Measurements from ENCODE around the gene ADGRD1.
"Not testable (repeated sequence)": the region's sequence is repeated elsewhere in the genome, so short reads cannot be mapped to it uniquely, and the experiment has no call there.

ADGRD1 gene

GRCh38 chr12:131124487-131125280, 171.0 kb downstream of the ADGRD1 start:
- H3K9ac ChIP-seq (ENCODE audit: low read depth, low read length): no peak overlapping the region
- TF ChIP-seq EZH2 (IDR thresholded peaks at IDR 0.05; ENCODE audit: borderline replicate concordance, low read depth, low read length, severe bottlenecking): no peak
- no peak for TF ChIP-seq CTCF (IDR thresholded peaks at IDR 0.05; ENCODE audit: borderline replicate concordance, extremely low read depth, low read length, poor library complexity, severe bottlenecking)
- DNase-seq: no peak
- no peak for ATAC-seq (ENCODE audit: insufficient read depth, low read depth)
- no peaks in the 10 kb centered on the region for H3K79me2 ChIP-seq (ENCODE audit: insufficient read depth, low read length)
- H3K27me3 ChIP-seq (ENCODE audit: insufficient read depth, low read length, poor library complexity): no peaks in the 10 kb centered on the region
- no peak overlapping the region for H2AFZ ChIP-seq (ENCODE audit: low read depth, low read length)
- no peak overlapping the region for H3K4me3 ChIP-seq (ENCODE audit: low read depth in 1 of 2, low read length in 2 of 2)
- no peaks in the 10 kb centered on the region for H4K20me1 ChIP-seq (ENCODE audit: insufficient read depth, low read length)
- H3K4me1 ChIP-seq (ENCODE audit: insufficient read depth, low read length): no peaks in the 10 kb centered on the region
- no peaks in the 10 kb centered on the region for H3K9me3 ChIP-seq (ENCODE audit: insufficient read depth, low read length, severe bottlenecking)
- H3K27ac ChIP-seq (ENCODE audit: low read length): no peak overlapping the region
- no peak overlapping the region for H3K4me2 ChIP-seq (ENCODE audit: insufficient read depth, low read length)
- no peaks in the 10 kb centered on the region for H3K36me3 ChIP-seq (ENCODE audit: insufficient read depth, low read length)

DNA sequence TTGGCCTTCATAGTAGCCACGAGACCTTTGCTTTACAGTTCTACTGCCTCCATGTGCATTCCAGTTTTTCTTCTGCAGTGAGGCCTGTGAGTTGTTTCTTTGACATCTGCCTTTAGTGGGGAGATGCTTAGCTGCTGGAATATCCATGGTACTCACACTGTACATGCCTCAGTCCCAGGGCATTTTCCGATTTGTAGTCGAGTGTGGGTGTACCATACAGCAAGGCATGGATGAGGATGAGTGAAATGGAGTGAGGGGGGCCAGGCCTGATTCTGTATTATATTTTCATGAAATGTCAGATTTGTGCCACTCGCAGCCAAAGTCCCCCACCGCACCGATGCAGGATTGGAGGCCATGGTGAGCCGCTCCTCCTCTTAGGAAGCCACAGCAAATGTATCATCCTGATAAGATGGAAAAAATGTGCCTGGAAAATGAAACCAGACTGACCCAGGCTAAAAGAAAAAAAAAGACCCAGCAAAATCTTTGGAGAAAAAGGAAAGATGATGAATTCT, 173.0 kb downstream of the ADGRD1 start:
- no peaks in the 10 kb centered on the region for H3K9me3 ChIP-seq (ENCODE audit: insufficient read depth, low read length, severe bottlenecking)
- TF ChIP-seq EZH2 (IDR thresholded peaks at IDR 0.05; ENCODE audit: borderline replicate concordance, low read depth, low read length, severe bottlenecking) (no peak), CTCF (IDR thresholded peaks at IDR 0.05; ENCODE audit: borderline replicate concordance, extremely low read depth, low read length, poor library complexity, severe bottlenecking) (no peak)
- ATAC-seq (ENCODE audit: insufficient read depth, low read depth): no peak
- no peak overlapping the region for H3K4me2 ChIP-seq (ENCODE audit: insufficient read depth, low read length)
- no peak overlapping the region for H3K9ac ChIP-seq (ENCODE audit: low read depth, low read length)
- H3K79me2 ChIP-seq (ENCODE audit: insufficient read depth, low read length): no peaks in the 10 kb centered on the region
- no peak for DNase-seq
- no peaks in the 10 kb centered on the region for H3K36me3 ChIP-seq (ENCODE audit: insufficient read depth, low read length)
- no peaks in the 10 kb centered on the region for H3K4me1 ChIP-seq (ENCODE audit: insufficient read depth, low read length)
- no peak overlapping the region for H3K4me3 ChIP-seq (ENCODE audit: low read depth in 1 of 2, low read length in 2 of 2)
- H4K20me1 ChIP-seq (ENCODE audit: insufficient read depth, low read length): no peaks in the 10 kb centered on the region
- H3K27ac ChIP-seq (ENCODE audit: low read length): no peak overlapping the region
- H2AFZ ChIP-seq (ENCODE audit: low read depth, low read length): no peak overlapping the region
- H3K27me3 ChIP-seq (ENCODE audit: insufficient read depth, low read length, poor library complexity): no peaks in the 10 kb centered on the region

- DNase-seq (no peak), ATAC-seq (ENCODE audit: insufficient read depth, low read depth) (no peak)
- H3K4me3 ChIP-seq (ENCODE audit: low read depth in 1 of 2, low read length in 2 of 2): no peak overlapping the region
- H3K36me3 ChIP-seq (ENCODE audit: insufficient read depth, low read length): no peaks in the 10 kb centered on the region
- no peak overlapping the region for H3K9ac ChIP-seq (ENCODE audit: low read depth, low read length)
- no peaks in the 10 kb centered on the region for H3K27me3 ChIP-seq (ENCODE audit: insufficient read depth, low read length, poor library complexity)
- H3K4me2 ChIP-seq (ENCODE audit: insufficient read depth, low read length): no peak overlapping the region
- H3K9me3 ChIP-seq (ENCODE audit: insufficient read depth, low read length, severe bottlenecking): no peaks in the 10 kb centered on the region
- H3K79me2 ChIP-seq (ENCODE audit: insufficient read depth, low read length): no peaks in the 10 kb centered on the region
- TF ChIP-seq CTCF (IDR thresholded peaks at IDR 0.05; ENCODE audit: borderline replicate concordance, extremely low read depth, low read length, poor library complexity, severe bottlenecking) (no peak), EZH2 (IDR thresholded peaks at IDR 0.05; ENCODE audit: borderline replicate concordance, low read depth, low read length, severe bottlenecking) (no peak)
- no peaks in the 10 kb centered on the region for H3K4me1 ChIP-seq (ENCODE audit: insufficient read depth, low read length)
- H2AFZ ChIP-seq (ENCODE audit: low read depth, low read length): no peak overlapping the region
- no peak overlapping the region for H3K27ac ChIP-seq (ENCODE audit: low read length)
- H4K20me1 ChIP-seq (ENCODE audit: insufficient read depth, low read length): peaks cover 4% of the 10 kb centered on the region; the same call in 1 of the 2 replicates
These were observed 174.8 kb downstream of the ADGRD1 start for GRCh38 chr12:131128556-131128955.

DNA sequence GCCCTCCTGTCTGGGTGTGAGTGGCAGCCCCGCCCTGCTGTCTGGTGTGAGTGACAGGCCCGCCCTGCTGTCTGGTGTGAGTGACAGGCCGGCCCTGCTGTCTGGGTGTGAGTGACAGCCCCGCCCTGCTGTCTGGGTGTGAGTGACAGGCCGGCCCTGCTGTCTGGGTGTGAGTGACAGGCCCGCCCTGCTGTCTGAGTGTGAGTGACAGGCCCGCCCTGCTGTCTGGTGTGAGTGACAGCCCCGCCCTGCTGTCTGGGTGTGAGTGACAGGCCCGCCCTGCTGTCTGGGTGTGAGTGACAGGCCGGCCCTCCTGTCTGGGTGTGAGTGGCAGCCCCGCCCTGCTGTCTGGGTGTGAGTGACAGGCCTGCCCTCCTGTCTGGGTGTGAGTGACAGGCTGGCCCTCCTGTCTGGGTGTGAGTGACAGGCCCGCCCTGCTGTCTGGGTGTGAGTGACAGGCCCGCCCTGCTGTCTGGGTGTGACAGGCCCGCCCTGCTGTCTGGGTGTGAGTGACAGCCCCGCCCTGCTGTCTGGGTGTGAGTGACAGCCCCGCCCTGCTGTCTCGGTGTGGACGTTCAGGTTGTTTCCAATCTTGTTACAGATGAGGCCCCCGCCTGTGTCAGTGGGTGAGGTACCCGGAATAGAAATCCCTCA, 175.4 kb downstream of the ADGRD1 start:
- not testable (repeated sequence) for H2AFZ ChIP-seq (ENCODE audit: low read depth, low read length); ATAC-seq (ENCODE audit: insufficient read depth, low read depth); DNase-seq; H3K4me2 ChIP-seq (ENCODE audit: insufficient read depth, low read length); H3K36me3 ChIP-seq (ENCODE audit: insufficient read depth, low read length); H3K27me3 ChIP-seq (ENCODE audit: insufficient read depth, low read length, poor library complexity); H3K27ac ChIP-seq (ENCODE audit: low read length); H3K9ac ChIP-seq (ENCODE audit: low read depth, low read length); H3K79me2 ChIP-seq (ENCODE audit: insufficient read depth, low read length); H3K4me3 ChIP-seq (ENCODE audit: low read depth in 1 of 2, low read length in 2 of 2); H4K20me1 ChIP-seq (ENCODE audit: insufficient read depth, low read length); H3K4me1 ChIP-seq (ENCODE audit: insufficient read depth, low read length); H3K9me3 ChIP-seq (ENCODE audit: insufficient read depth, low read length, severe bottlenecking)

Measured in DND-41 (cell line).